ENCODE measurements around the gene GPR162.

- TF ChIP-seq POLR2A (IDR thresholded peaks at IDR 0.05) (no peak), CTCF (IDR thresholded peaks at IDR 0.05 in 4 of 5, conservative IDR thresholded peaks at IDR 0.05 in 1 of 5) (no peak)
Observed at GRCh38 chr12:6792522-6793201, 29.0 kb upstream of the GPR162 start.

Measured in gastrocnemius medialis (tissue), 4 donors.